HFF-Myc (cell line): ENCODE measurements around the gene THOP1.
A peak's percentile ranks its signal among the peaks of the same experiment; 100 is the strongest.

Source experiments
- DNase-seq: peaks from one replicate; pipeline ENCODE4 v3.0.0-alpha.2; 2011; ENCODE audit warnings: low read depth; ENCODE audit errors: extremely low read depth
- H3K4me3 ChIP-seq: replicated peaks from 2 replicates; pipeline ENCODE4 v1.5.1; 2011; ENCODE audit warnings: low read depth, mild to moderate bottlenecking, control low read depth, low read length
- CTCF ChIP-seq: IDR thresholded peaks from 2 replicates; pipeline ENCODE4 v1.5.1; 2012; ENCODE audit warnings: mild to moderate bottlenecking, low read depth, low read length, control low read depth; ENCODE audit errors: missing control alignments

THOP1 gene

GRCh38 chr19:2819540-2820111, 34.3 kb downstream of the THOP1 start, which contains the start of gene ZNF554:
Gene ZNF554 (plus strand): TSS chr19:2819868. CDS start chr19:2820072, 204 bp downstream.
- TF ChIP-seq CTCF: peak; percentile 95
- peak within 1 kb of the TSS; percentile 72 for H3K4me3 ChIP-seq
- peak; percentile 85 for DNase-seq

GRCh38 chr19:2820112-2820702, 34.9 kb downstream of the THOP1 start:
- DNase-seq: no peak

GRCh38 chr19:2822846-2823245, 37.5 kb downstream of the THOP1 start:
- TF ChIP-seq CTCF: no peak
- H3K4me3 ChIP-seq: no peak overlapping the region
- DNase-seq: no peak

More at GRCh38 chr19:2820112-2820702, 34.9 kb downstream of the THOP1 start:
- no peak for TF ChIP-seq CTCF
- H3K4me3 ChIP-seq: peak overlapping the region; percentile 72

GRCh38 chr19:2823646-2824045, 38.3 kb downstream of the THOP1 start:
- TF ChIP-seq CTCF: no peak
- H3K4me3 ChIP-seq: no peak overlapping the region
- DNase-seq: no peak

- TF ChIP-seq CTCF: no peak
- H3K4me3 ChIP-seq: no peak overlapping the region
- DNase-seq: no peak
Observed at GRCh38 chr19:2824129-2824528, 38.8 kb downstream of the THOP1 start.

- no peak for TF ChIP-seq CTCF
- DNase-seq: no peak
- no peak overlapping the region for H3K4me3 ChIP-seq
Observed at GRCh38 chr19:2827022-2827421, 41.7 kb downstream of the THOP1 start.
